H9 (cell line): ENCODE measurements around the gene TMEM61. TPM values are rescaled to one million over a fixed set of nuclear protein-coding genes. Genes with fewer than 3 reads are reported as not detected.

ENCODE experiments used
- DNase-seq: peaks from one replicate; pipeline ENCODE4 v3.0.0-alpha.2; 2017
- H2AFZ ChIP-seq: one replicate; pipeline ENCODE4 v1.6.1; 2013; ENCODE audit warnings: mild to moderate bottlenecking, low read length, control low read depth, moderate library complexity
- H2AK5ac ChIP-seq: 2 replicates; pipeline ENCODE4 v1.6.1; 2013; ENCODE audit warnings: low read length, control low read depth, mixed read lengths; ENCODE audit not compliant: insufficient read length
- H2BK120ac ChIP-seq: one replicate; pipeline ENCODE4 v1.6.1; 2013; ENCODE audit warnings: low read depth, mild to moderate bottlenecking, low read length, control low read depth, inconsistent platforms; ENCODE audit not compliant: poor library complexity, severe bottlenecking
- H2BK12ac ChIP-seq: 2 replicates; pipeline ENCODE4 v1.6.1; 2013; ENCODE audit warnings: low read length, control low read depth, mixed read lengths, low read depth; ENCODE audit not compliant: insufficient read length
- H2BK15ac ChIP-seq: 2 replicates; pipeline ENCODE4 v1.6.1; 2013; ENCODE audit warnings: low read depth, low read length, control low read depth
- H2BK20ac ChIP-seq: one replicate; pipeline ENCODE4 v1.6.1; 2013; ENCODE audit warnings: low read depth, mild to moderate bottlenecking, low read length, control low read depth, inconsistent platforms; ENCODE audit not compliant: poor library complexity, severe bottlenecking
- H2BK5ac ChIP-seq: 2 replicates; pipeline ENCODE4 v1.6.1; 2013; ENCODE audit warnings: low read length, control low read depth, mixed read lengths; ENCODE audit not compliant: insufficient read length
- H3K14ac ChIP-seq: 2 replicates; pipeline ENCODE4 v1.6.1; 2013; ENCODE audit warnings: low read length, control low read depth; ENCODE audit not compliant: insufficient read depth
- H3K18ac ChIP-seq: 2 replicates; pipeline ENCODE4 v1.6.1; 2013; ENCODE audit warnings: low read depth, mild to moderate bottlenecking, mixed read lengths, low read length, control low read depth; ENCODE audit not compliant: insufficient read length
- H3K23ac ChIP-seq: 2 replicates; pipeline ENCODE4 v1.6.1; 2013; ENCODE audit warnings: low read length, control low read depth, mixed read lengths, low read depth; ENCODE audit not compliant: insufficient read length
- H3K23me2 ChIP-seq: 2 replicates; pipeline ENCODE4 v1.6.1; 2013; ENCODE audit warnings: low read depth, mild to moderate bottlenecking, mixed read lengths, low read length, control low read depth; ENCODE audit not compliant: insufficient read length, poor library complexity, severe bottlenecking
- H3K27ac ChIP-seq: 2 replicates; pipeline ENCODE4 v1.5.1; 2013; ENCODE audit warnings: low read length, control low read depth, mixed read lengths, low read depth; ENCODE audit not compliant: insufficient read length
- H3K27me3 ChIP-seq: 2 replicates; pipeline ENCODE4 v1.6.1; 2013; ENCODE audit warnings: low read length, control low read depth, inconsistent platforms; ENCODE audit not compliant: insufficient read depth
- H3K4ac ChIP-seq: 2 replicates; pipeline ENCODE4 v1.6.1; 2013; ENCODE audit warnings: low read depth, mild to moderate bottlenecking, control low read depth, inconsistent platforms, low read length, moderate library complexity
- H3K4me1 ChIP-seq: 2 replicates; pipeline ENCODE4 v1.6.1; 2013; ENCODE audit warnings: low read length, control low read depth, inconsistent platforms; ENCODE audit not compliant: insufficient read depth
- H3K4me2 ChIP-seq: 2 replicates; pipeline ENCODE4 v1.6.1; 2013; ENCODE audit warnings: low read length, control low read depth, mixed read lengths; ENCODE audit not compliant: insufficient read length, insufficient read depth
- H3K56ac ChIP-seq: 2 replicates; pipeline ENCODE4 v1.6.1; 2013; ENCODE audit warnings: low read depth, mild to moderate bottlenecking, mixed read lengths, low read length, control low read depth; ENCODE audit not compliant: insufficient read length
- H3K79me1 ChIP-seq: 2 replicates; pipeline ENCODE4 v1.6.1; 2013; ENCODE audit warnings: low read depth, mild to moderate bottlenecking, moderate library complexity, low read length, control low read depth, inconsistent platforms; ENCODE audit not compliant: insufficient read depth, poor library complexity, severe bottlenecking
- H3K79me2 ChIP-seq: 2 replicates; pipeline ENCODE4 v1.6.1; 2013; ENCODE audit warnings: low read length, control low read depth, inconsistent platforms; ENCODE audit not compliant: insufficient read depth
- H3K9ac ChIP-seq: 2 replicates; pipeline ENCODE4 v1.6.1; 2013; ENCODE audit warnings: low read length, control low read depth, mixed read lengths; ENCODE audit not compliant: insufficient read length; ENCODE audit errors: extremely low read depth
- H3K9me3 ChIP-seq: one replicate; pipeline ENCODE4 v1.6.1; 2013; ENCODE audit warnings: low read depth, low read length, inconsistent platforms; ENCODE audit not compliant: control insufficient read depth
- H3T11ph ChIP-seq: one replicate; pipeline ENCODE4 v1.6.1; 2013; ENCODE audit warnings: mild to moderate bottlenecking, low read length, control low read depth, inconsistent platforms
- H4K20me1 ChIP-seq: one replicate; pipeline ENCODE4 v1.6.1; 2013; ENCODE audit not compliant: control insufficient read depth, insufficient read length, insufficient read depth
- H4K5ac ChIP-seq: 2 replicates; pipeline ENCODE4 v1.6.1; 2013; ENCODE audit warnings: low read depth, mild to moderate bottlenecking, mixed read lengths, low read length, control low read depth; ENCODE audit not compliant: insufficient read length
- H4K8ac ChIP-seq: replicated peaks from 2 replicates; pipeline ENCODE4 v1.6.1; 2013; ENCODE audit warnings: low read length, control low read depth, mixed read lengths, low read depth; ENCODE audit not compliant: insufficient read length
- H4K91ac ChIP-seq: 2 replicates; pipeline ENCODE4 v1.6.1; 2013; ENCODE audit warnings: low read depth, mild to moderate bottlenecking, moderate library complexity, mixed read lengths, low read length, control low read depth; ENCODE audit not compliant: insufficient read length
- H3K27ac Mint-ChIP-seq, 3 experiments: 2 replicates in 2 of 3; 3 replicates in 1 of 3; pipeline ENCODE4 v1.8.0; 2020 to 2021; ENCODE audit warnings: mixed read lengths in 3 of 3, mild to moderate bottlenecking in 1 of 3, moderate library complexity in 1 of 3
- H3K27me3 Mint-ChIP-seq: 2 replicates; pipeline ENCODE4 v1.8.0; 2021; ENCODE audit warnings: low read depth, mild to moderate bottlenecking, moderate library complexity, mixed read lengths
- H3K36me3 Mint-ChIP-seq, 3 experiments: 2 replicates in 2 of 3; 3 replicates in 1 of 3; pipeline ENCODE4 v1.8.0; 2020 to 2021; ENCODE audit warnings: low read depth in 3 of 3, mixed read lengths in 3 of 3; ENCODE audit not compliant: insufficient read depth in 1 of 3
- H3K4me1 Mint-ChIP-seq, 2 experiments: 2 replicates each; pipeline ENCODE4 v1.8.0; 2020; ENCODE audit warnings: mixed read lengths in 2 of 2
- H3K4me3 Mint-ChIP-seq, 2 experiments: 2 replicates in 1 of 2; 3 replicates in 1 of 2; pipeline ENCODE4 v1.8.0; 2020 to 2021; ENCODE audit warnings: mild to moderate bottlenecking in 2 of 2, mixed read lengths in 2 of 2, moderate library complexity in 1 of 2
- H3K9me3 Mint-ChIP-seq, 2 experiments: 2 replicates in 1 of 2; 3 replicates in 1 of 2; pipeline ENCODE4 v1.8.0; 2020; ENCODE audit warnings: mild to moderate bottlenecking in 2 of 2, mixed read lengths in 2 of 2, moderate library complexity in 1 of 2
- WGBS: extraction: QIAGEN DNeasy Blood & Tissue Kit; methylation state at CpG from one replicate; pipeline ENCODE4 v1.1.7; 2013; ENCODE audit warnings: missing lambda C conversion rate, low lambda C conversion rate, mixed read lengths; ENCODE audit not compliant: insufficient read length; ENCODE audit errors: extremely low coverage; 5-methylcytosine and 5-hydroxymethylcytosine counted together
- total RNA-seq: library from RNA; stranded (reverse); gene quantifications from 2 replicates; pipeline ENCODE4 v1.2.1, GENCODE V29; 2021
- TF ChIP-seq, protein P1 (sequence below): fragments of 200-600 bp; sonication (generic); conservative IDR thresholded peaks from 3 replicates; pipeline ENCODE4 v1.8.0; 2021; ENCODE audit warnings: antibody characterized with exemption, mild to moderate bottlenecking

TMEM61 gene
- total RNA-seq, 1 experiment from 2014 or later: 0.61 TPM

DNA sequence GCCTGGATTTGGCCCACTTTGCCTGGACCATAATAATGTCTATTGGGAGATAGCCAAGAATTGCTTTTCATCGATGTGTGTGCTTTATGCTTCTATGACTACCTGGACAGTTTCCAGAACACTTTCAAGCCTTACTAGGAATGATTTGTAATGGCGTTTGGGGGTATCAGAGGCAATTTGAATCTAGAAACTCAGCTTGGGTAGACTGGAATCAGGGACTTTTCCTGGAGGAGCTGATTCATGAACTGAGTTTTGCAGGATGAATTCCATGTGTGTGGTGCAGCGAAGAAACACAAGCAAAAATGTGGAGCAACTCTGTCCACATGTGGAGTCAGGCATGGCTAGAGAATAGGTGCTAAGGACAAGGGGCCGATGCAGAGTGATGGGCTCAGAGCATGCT, 11.9 kb upstream of the TMEM61 start:
- no peak overlapping the region for H2AFZ ChIP-seq
- H3K4ac ChIP-seq: no peak overlapping the region
- Mint-ChIP-seq H3K27me3 (peaks cover 7% of the 10 kb centered on the region), H3K27ac (no peak overlapping the region), H3K9me3 (no peaks in the 10 kb centered on the region; a peak in 1 of 5 replicates), H3K4me3 (no peak overlapping the region), H3K4me1 (peaks cover 14 to 31% of the 10 kb centered on the region in 2 experiments), H3K36me3 (no peaks in the 10 kb centered on the region; a peak in 1 of 7 replicates)
- no peak overlapping the region for H3K18ac ChIP-seq
- H4K20me1 ChIP-seq: no peaks in the 10 kb centered on the region
- no peaks in the 10 kb centered on the region for H3K23me2 ChIP-seq
- no peak overlapping the region for H2BK120ac ChIP-seq
- no peak overlapping the region for H2BK5ac ChIP-seq
- TF ChIP-seq, protein P1, sequence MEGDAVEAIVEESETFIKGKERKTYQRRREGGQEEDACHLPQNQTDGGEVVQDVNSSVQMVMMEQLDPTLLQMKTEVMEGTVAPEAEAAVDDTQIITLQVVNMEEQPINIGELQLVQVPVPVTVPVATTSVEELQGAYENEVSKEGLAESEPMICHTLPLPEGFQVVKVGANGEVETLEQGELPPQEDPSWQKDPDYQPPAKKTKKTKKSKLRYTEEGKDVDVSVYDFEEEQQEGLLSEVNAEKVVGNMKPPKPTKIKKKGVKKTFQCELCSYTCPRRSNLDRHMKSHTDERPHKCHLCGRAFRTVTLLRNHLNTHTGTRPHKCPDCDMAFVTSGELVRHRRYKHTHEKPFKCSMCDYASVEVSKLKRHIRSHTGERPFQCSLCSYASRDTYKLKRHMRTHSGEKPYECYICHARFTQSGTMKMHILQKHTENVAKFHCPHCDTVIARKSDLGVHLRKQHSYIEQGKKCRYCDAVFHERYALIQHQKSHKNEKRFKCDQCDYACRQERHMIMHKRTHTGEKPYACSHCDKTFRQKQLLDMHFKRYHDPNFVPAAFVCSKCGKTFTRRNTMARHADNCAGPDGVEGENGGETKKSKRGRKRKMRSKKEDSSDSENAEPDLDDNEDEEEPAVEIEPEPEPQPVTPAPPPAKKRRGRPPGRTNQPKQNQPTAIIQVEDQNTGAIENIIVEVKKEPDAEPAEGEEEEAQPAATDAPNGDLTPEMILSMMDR: no peak
- no peak overlapping the region for H2BK12ac ChIP-seq
- no peak for DNase-seq
- whole genome bisulfite sequencing: no CpG with 5 or more reads among the region's 4 CpGs
- H3K4me1 ChIP-seq: 0 out of 2 replicates have a peak, but pooled peaks cover under 1% of the 10 kb centered on the region
- H3K14ac ChIP-seq: no peak overlapping the region
- H3K4me2 ChIP-seq: no peak overlapping the region
- H3K79me2 ChIP-seq: no peaks in the 10 kb centered on the region
- H3K79me1 ChIP-seq: no peaks in the 10 kb centered on the region
- H3K27ac ChIP-seq: no peak overlapping the region
- no peak overlapping the region for H4K91ac ChIP-seq
- H4K5ac ChIP-seq: no peak overlapping the region
- no peak overlapping the region for H3K56ac ChIP-seq
- no peak overlapping the region for H3K23ac ChIP-seq
- H2AK5ac ChIP-seq: no peak overlapping the region
- no peak overlapping the region for H2BK15ac ChIP-seq
- H2BK20ac ChIP-seq: no peak overlapping the region
- H4K8ac ChIP-seq: no peak overlapping the region
- H3K27me3 ChIP-seq: no peaks in the 10 kb centered on the region
- no peak overlapping the region for H3T11ph ChIP-seq
- no peak overlapping the region for H3K9ac ChIP-seq
- no peaks in the 10 kb centered on the region for H3K9me3 ChIP-seq
